ENCODE data around the gene DYNLT5.
A peak's percentile ranks its signal among the peaks of the same experiment; 100 is the strongest.

GRCh38 chr1:66761221-66761620 is 9.0 kb downstream of the DYNLT5 start:
- TF ChIP-seq, protein P1, sequence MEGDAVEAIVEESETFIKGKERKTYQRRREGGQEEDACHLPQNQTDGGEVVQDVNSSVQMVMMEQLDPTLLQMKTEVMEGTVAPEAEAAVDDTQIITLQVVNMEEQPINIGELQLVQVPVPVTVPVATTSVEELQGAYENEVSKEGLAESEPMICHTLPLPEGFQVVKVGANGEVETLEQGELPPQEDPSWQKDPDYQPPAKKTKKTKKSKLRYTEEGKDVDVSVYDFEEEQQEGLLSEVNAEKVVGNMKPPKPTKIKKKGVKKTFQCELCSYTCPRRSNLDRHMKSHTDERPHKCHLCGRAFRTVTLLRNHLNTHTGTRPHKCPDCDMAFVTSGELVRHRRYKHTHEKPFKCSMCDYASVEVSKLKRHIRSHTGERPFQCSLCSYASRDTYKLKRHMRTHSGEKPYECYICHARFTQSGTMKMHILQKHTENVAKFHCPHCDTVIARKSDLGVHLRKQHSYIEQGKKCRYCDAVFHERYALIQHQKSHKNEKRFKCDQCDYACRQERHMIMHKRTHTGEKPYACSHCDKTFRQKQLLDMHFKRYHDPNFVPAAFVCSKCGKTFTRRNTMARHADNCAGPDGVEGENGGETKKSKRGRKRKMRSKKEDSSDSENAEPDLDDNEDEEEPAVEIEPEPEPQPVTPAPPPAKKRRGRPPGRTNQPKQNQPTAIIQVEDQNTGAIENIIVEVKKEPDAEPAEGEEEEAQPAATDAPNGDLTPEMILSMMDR (conservative IDR thresholded peaks at IDR 0.05; ENCODE audit: low read length), result peak; percentile 45; the same call in 1 of the 2 replicates
- TF ChIP-seq EZH2phosphoT487 (IDR thresholded peaks at IDR 0.05; ENCODE audit: borderline replicate concordance), result no peak
